ENCODE results near the gene C9orf152.

DNA sequence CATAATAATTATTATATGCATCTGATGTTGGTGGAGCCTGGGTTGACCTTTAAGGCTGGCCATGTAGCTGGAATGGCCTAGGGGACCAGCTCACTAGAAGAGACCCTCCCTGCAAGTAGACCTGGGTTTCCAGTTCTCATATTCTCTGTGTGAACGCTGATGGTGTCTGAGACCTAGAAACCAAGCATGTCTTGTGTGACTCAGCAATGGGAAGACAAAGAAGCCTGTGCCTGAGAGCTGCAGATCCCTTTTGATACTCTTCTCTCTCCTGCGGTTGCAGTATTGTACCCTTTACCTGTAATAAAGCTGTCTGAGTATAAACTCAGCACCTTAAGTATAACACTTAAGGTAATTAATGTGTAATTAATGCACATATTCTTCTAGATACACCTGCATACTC is 22.2 kb downstream of the C9orf152 start:
- TF ChIP-seq EZH2 (IDR thresholded peaks at IDR 0.05; ENCODE audit: low read length) (no peak), CTCF (optimal IDR thresholded peaks at IDR 0.05 in 1 of 3, IDR thresholded peaks at IDR 0.05 in 1 of 3, conservative IDR thresholded peaks at IDR 0.05 in 1 of 3; ENCODE audit: extremely low read depth in 1 of 3, insufficient read depth in 2 of 3, low read length in 3 of 3) (no peak)

Measured in keratinocyte (primary cell).